Breast epithelium (tissue), 3 donors: ENCODE results near the gene FUT9.

Source experiments
- CTCF ChIP-seq, 3 donors: fragments of 450-650 bp; IDR thresholded peaks; one replicate each; pipeline ENCODE4 v1.5.1; 2016 to 2017; ENCODE audit warnings: antibody characterized with exemption in 3 of 3, mild to moderate bottlenecking in 3 of 3, moderate library complexity in 3 of 3
- POLR2A ChIP-seq: fragments of 450-650 bp; IDR thresholded peaks from one replicate; pipeline ENCODE4 v1.6.1; 2016; ENCODE audit warnings: antibody characterized with exemption, mild to moderate bottlenecking, moderate library complexity
- POLR2AphosphoS5 ChIP-seq, 3 donors: sonication (generic); formaldehyde crosslinking; IDR thresholded peaks; one replicate each; pipeline ENCODE4 v1.6.1; 2017; ENCODE audit warnings: antibody characterized with exemption in 3 of 3

- TF ChIP-seq CTCF (IDR thresholded peaks at IDR 0.05) (no peak), POLR2A (no peak), POLR2AphosphoS5 (IDR thresholded peaks at IDR 0.05) (no peak)
Observed at GRCh38 chr6:96152114-96152708, 136.4 kb downstream of the FUT9 start.
